Spleen (tissue), 11 donors: ENCODE results near the gene FOXO6. TPM values are rescaled to one million over a fixed set of nuclear protein-coding genes. Genes with fewer than 3 reads are reported as not detected.

Source experiments
- DNase-seq: peaks from one replicate; pipeline ENCODE4 v3.0.0-alpha.2; 2020
- H3K27ac ChIP-seq, 8 donors: fragments of 200-600 bp; sonication (generic) in 7 of 8; 1 replicate in 4 of 8; 2 replicates in 4 of 8; pipeline versions ENCODE4 v1.5.0 to v1.8.0; 2016 to 2021; ENCODE audit warnings: inconsistent platforms in 4 of 8, mild to moderate bottlenecking in 4 of 8, moderate library complexity in 1 of 8
- H3K27me3 ChIP-seq, 7 donors: fragments of 200-600 bp; sonication (generic) in 6 of 7; replicated peaks in 1 of 7; 1 replicate in 4 of 7; 2 replicates in 3 of 7; pipeline versions ENCODE4 v1.5.0 to v1.8.0; 2016 to 2021; ENCODE audit warnings: inconsistent platforms in 3 of 7, mild to moderate bottlenecking in 1 of 7
- H3K36me3 ChIP-seq, 6 donors: fragments of 200-600 bp; sonication (generic) in 5 of 6; 1 replicate in 4 of 6; 2 replicates in 2 of 6; pipeline versions ENCODE4 v1.5.0 to v1.8.0; 2016 to 2021; ENCODE audit warnings: inconsistent platforms in 2 of 6
- H3K4me1 ChIP-seq, 6 donors: fragments of 200-600 bp; sonication (generic) in 5 of 6; 1 replicate in 3 of 6; 2 replicates in 3 of 6; pipeline versions ENCODE4 v1.5.0 to v1.8.0; 2016 to 2021; ENCODE audit warnings: inconsistent platforms in 3 of 6
- H3K4me3 ChIP-seq, 8 donors: fragments of 200-600 bp; sonication (generic) in 7 of 8; 1 replicate in 4 of 8; 2 replicates in 4 of 8; pipeline versions ENCODE4 v1.5.0 to v1.8.0; 2016 to 2021; ENCODE audit warnings: inconsistent platforms in 4 of 8, mild to moderate bottlenecking in 4 of 8, moderate library complexity in 2 of 8
- H3K9me3 ChIP-seq, 8 donors: fragments of 200-600 bp; sonication (generic) in 7 of 8; 1 replicate in 4 of 8; 2 replicates in 4 of 8; pipeline versions ENCODE4 v1.5.0 to v1.8.0; 2016 to 2021; ENCODE audit warnings: inconsistent platforms in 4 of 8
- CTCF ChIP-seq, 11 experiments: fragments of 200-600 bp in 7 of 11; fragments of 450-650 bp in 4 of 11; sonication (generic) in 4 of 11; IDR thresholded peaks in 8 of 11; conservative IDR thresholded peaks in 3 of 11; 1 replicate in 7 of 11; 2 replicates in 4 of 11; pipeline versions ENCODE4 v1.4.0 to v1.8.0; 2016 to 2021; ENCODE audit warnings: antibody characterized with exemption in 11 of 11, inconsistent platforms in 4 of 11, mild to moderate bottlenecking in 1 of 11
- POLR2A ChIP-seq, 3 donors: fragments of 450-650 bp; IDR thresholded peaks; one replicate each; pipeline ENCODE4 v1.5.1; 2017; ENCODE audit warnings: antibody characterized with exemption in 3 of 3, mild to moderate bottlenecking in 1 of 3
- POLR2AphosphoS5 ChIP-seq, 3 donors: sonication (generic); formaldehyde crosslinking; IDR thresholded peaks; one replicate each; pipeline ENCODE4 v1.5.1; 2017; ENCODE audit warnings: antibody characterized with exemption in 3 of 3
- WGBS, 5 donors: extraction: QIAGEN DNeasy Blood & Tissue Kit in 3 of 5; methylation state at CpG; one replicate each; pipeline versions ENCODE4 v1.1.5 to v1.1.7; 2013 to 2018; 5-methylcytosine and 5-hydroxymethylcytosine counted together
- intact Hi-C: fragments of 100-400 bp; cut with DNase I; formaldehyde crosslinking; loops from one replicate; pipeline ENCODE4 v1.15.0; 2023; ENCODE audit warnings: low total_unique reads
- polyA plus RNA-seq, 3 donors: library from polyadenylated mRNA; stranded (reverse); fragments of 200-250 nt; gene quantifications; one replicate each; pipeline ENCODE4 v1.2.1, GENCODE V29; 2013
- total RNA-seq, 7 donors: library from RNA; depleted of rRNA in 3 of 7; stranded (reverse); fragments of >200 nt in 3 of 7; fragmentation: NEBNext Ultra II Directional in 4 of 7; extraction: Animal tissue kit (Norgen Biotek cat#: 25700) in 4 of 7; gene quantifications; one replicate each; pipeline versions ENCODE4 v1.1.0 to v1.2.1, GENCODE V29; 2016 to 2021
- donor health status: healthy with polysubstance abuse.
- donor health status: DM: no; HTN: no; CAD: no; lungs with moderate emphysema.
- donor health status: DM: no; HTN: no; CAD: no.
- donor health status: Bipolar disorder and iron deficiency.
- donor health status: healthy.
- donor health status: DM: no; HTN: no; CAD: no.
- donor health status: DM: yes; HTN: yes; CAD: no.

FOXO6 gene
- total and polyA plus RNA-seq, 10 donors, result 0.14 to 1.6 (median 0.32) TPM; not detected in 1

GRCh38 chr1:41424581-41425118 is 63.4 kb downstream of the FOXO6 start:
- no peaks in the 10 kb centered on the region for H3K9me3 ChIP-seq
- peak overlapping the region in 3 of 8 donors; percentile 35 to 53 (median 40) for H3K4me3 ChIP-seq
- no peaks in the 10 kb centered on the region for H3K36me3 ChIP-seq
- no peak for DNase-seq
- peaks cover 0 to 46% (median 11%) of the 10 kb centered on the region in 6 donors for H3K4me1 ChIP-seq
- 78 to 94% (median 87%) methylated on average over 4 of the region's 4 CpGs for WGBS, 5 donors
- no peak for TF ChIP-seq POLR2A (IDR thresholded peaks at IDR 0.05)
- TF ChIP-seq POLR2AphosphoS5 (IDR thresholded peaks at IDR 0.05), result no peak
- no peak for TF ChIP-seq CTCF (IDR thresholded peaks at IDR 0.05 in 8 of 11, conservative IDR thresholded peaks at IDR 0.05 in 3 of 11)
- no peak overlapping the region for H3K27ac ChIP-seq
- intact Hi-C loops, result no loop called here
- H3K27me3 ChIP-seq, result peaks cover 0 to 9% (median 0%) of the 10 kb centered on the region in 7 donors

GRCh38 chr1:41425369-41425768 is 64.1 kb downstream of the FOXO6 start:
- no peak for DNase-seq
- H3K27ac ChIP-seq, result no peak overlapping the region
- 94 to 96% (median 95%) methylated on average over 2 of the region's 2 CpGs for WGBS, 5 donors
- peaks cover 0 to 47% (median 11%) of the 10 kb centered on the region in 6 donors for H3K4me1 ChIP-seq
- H3K4me3 ChIP-seq, result no peak overlapping the region
- no peak for TF ChIP-seq CTCF (IDR thresholded peaks at IDR 0.05 in 8 of 11, conservative IDR thresholded peaks at IDR 0.05 in 3 of 11)
- no peak for TF ChIP-seq POLR2AphosphoS5 (IDR thresholded peaks at IDR 0.05)
- TF ChIP-seq POLR2A (IDR thresholded peaks at IDR 0.05), result no peak
- no peaks in the 10 kb centered on the region for H3K9me3 ChIP-seq
- peaks cover 0 to 9% (median 0%) of the 10 kb centered on the region in 7 donors for H3K27me3 ChIP-seq
- H3K36me3 ChIP-seq, result no peaks in the 10 kb centered on the region
- intact Hi-C loops, result no loop called here

DNA sequence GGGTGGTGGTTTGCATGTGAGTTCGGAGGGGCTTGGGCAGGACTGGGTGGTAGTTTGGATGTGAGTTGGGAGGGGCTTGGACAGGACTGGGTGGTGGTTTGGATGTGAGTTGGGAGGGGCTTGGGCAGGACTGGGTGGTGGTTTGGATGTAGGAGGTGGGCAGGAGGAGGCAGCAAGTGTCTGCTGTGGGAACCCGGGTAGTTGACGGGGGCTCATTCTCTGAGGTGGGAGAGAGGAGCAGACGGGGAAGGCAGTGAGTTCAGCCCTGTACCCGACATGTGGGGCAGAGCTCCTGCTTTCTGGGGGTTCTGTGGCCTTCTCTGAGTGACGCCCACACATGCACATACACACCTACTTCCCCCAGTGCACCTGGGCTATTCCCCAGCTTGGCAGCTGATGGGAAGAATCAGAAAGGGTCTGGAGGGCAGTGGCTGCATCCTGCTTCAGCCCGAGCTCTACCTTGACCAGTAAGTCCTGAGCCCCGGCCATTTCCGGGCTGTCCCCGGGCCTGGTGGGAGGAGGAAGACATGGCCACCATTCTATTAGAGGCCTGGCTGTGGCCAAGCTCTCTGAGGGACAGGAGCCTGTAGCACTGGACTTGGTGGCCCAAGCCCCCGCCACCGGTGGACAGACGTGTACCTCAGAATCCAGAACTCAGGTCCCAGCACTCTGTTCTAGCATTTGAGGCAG is 65.1 kb downstream of the FOXO6 start:
- no peaks in the 10 kb centered on the region for H3K36me3 ChIP-seq
- peaks cover 0 to 47% (median 11%) of the 10 kb centered on the region in 6 donors for H3K4me1 ChIP-seq
- intact Hi-C loops, result no loop called here
- no peak for TF ChIP-seq POLR2A (IDR thresholded peaks at IDR 0.05)
- TF ChIP-seq CTCF (IDR thresholded peaks at IDR 0.05 in 8 of 11, conservative IDR thresholded peaks at IDR 0.05 in 3 of 11), result no peak
- peak; percentile 23 to 44 (median 28) for TF ChIP-seq POLR2AphosphoS5 (IDR thresholded peaks at IDR 0.05)
- H3K4me3 ChIP-seq, result no peak overlapping the region
- no peak for DNase-seq
- no peak overlapping the region for H3K27ac ChIP-seq
- WGBS, 5 donors, result 75 to 86% (median 79%) methylated on average over 9 to 13 of the region's 13 CpGs
- no peaks in the 10 kb centered on the region for H3K9me3 ChIP-seq
- peaks cover 0 to 9% (median 0%) of the 10 kb centered on the region in 7 donors for H3K27me3 ChIP-seq
